IPS DF 19.7 (cell line): ENCODE measurements around the gene RHEB.
"Not testable (repeated sequence)": the region's sequence is repeated elsewhere in the genome, so short reads cannot be mapped to it uniquely, and the experiment has no call there.

Experiments
- DNase-seq: peaks from one replicate; pipeline ENCODE4 v3.0.0-alpha.2; 2013; ENCODE audit warnings: low read depth, low spot score

Gene RHEB

GRCh38 chr7:151519765-151520418 lies at the start of gene RHEB:
Gene RHEB (minus strand): TSS chr7:151519895. CDS start chr7:151519511, 384 bp downstream.
- DNase-seq: peak; percentile 87

GRCh38 chr7:151566897-151567320 lies 47.2 kb upstream of the RHEB start:
- DNase-seq: peak; percentile 12

- no peak for DNase-seq
These were observed 45.8 kb upstream of the RHEB start for GRCh38 chr7:151565541-151565940.

GRCh38 chr7:151560243-151560642 lies 40.5 kb upstream of the RHEB start:
- DNase-seq: no peak

- DNase-seq: no peak
These were observed 40.0 kb upstream of the RHEB start for GRCh38 chr7:151559557-151560183.

- no peak for DNase-seq
These were observed 38.9 kb upstream of the RHEB start for GRCh38 chr7:151558575-151558974.

GRCh38 chr7:151556592-151556991 lies 36.9 kb upstream of the RHEB start:
- no peak for DNase-seq

GRCh38 chr7:151553356-151553755 lies 33.7 kb upstream of the RHEB start:
- DNase-seq: no peak

GRCh38 chr7:151552352-151553028 lies 32.8 kb upstream of the RHEB start:
- DNase-seq: no peak

GRCh38 chr7:151551820-151552219 lies 32.1 kb upstream of the RHEB start:
- no peak for DNase-seq

GRCh38 chr7:151550656-151551286 lies 31.1 kb upstream of the RHEB start:
- no peak for DNase-seq

- DNase-seq: no peak
These were observed 29.9 kb upstream of the RHEB start for GRCh38 chr7:151549644-151550043.

- DNase-seq: no peak
These were observed 29.4 kb upstream of the RHEB start for GRCh38 chr7:151549083-151549482.

GRCh38 chr7:151544183-151544582 lies 24.5 kb upstream of the RHEB start:
- no peak for DNase-seq

GRCh38 chr7:151542606-151543130 lies 23.0 kb upstream of the RHEB start:
- DNase-seq: no peak

GRCh38 chr7:151541709-151542499 lies 22.2 kb upstream of the RHEB start:
- DNase-seq: no peak

- no peak for DNase-seq
These were observed 20.5 kb upstream of the RHEB start for GRCh38 chr7:151540146-151540545.

GRCh38 chr7:151539088-151539671 lies 19.5 kb upstream of the RHEB start:
- DNase-seq: peak; percentile 33

- DNase-seq: no peak
These were observed 18.3 kb upstream of the RHEB start for GRCh38 chr7:151537818-151538561.

GRCh38 chr7:151536178-151536577 lies 16.5 kb upstream of the RHEB start:
- not testable (repeated sequence) for DNase-seq
